Measurements from ENCODE around the gene DMAP1.

GRCh38 chr1:44227211-44227610 lies 13.9 kb downstream of the DMAP1 start:
- TF ChIP-seq GATA3 (IDR thresholded peaks at IDR 0.05; ENCODE audit: low read depth, low read length) (no peak), GATA2 (IDR thresholded peaks at IDR 0.05; ENCODE audit: low read depth, low read length) (no peak)

Measured in SH-SY5Y (cell line).